Mucosa of stomach (tissue), 1 donor: ENCODE data around the gene UNG.

Experiments
- H3K27me3 ChIP-seq: one replicate; pipeline ENCODE4 v1.7.0; 2013; ENCODE audit warnings: mild to moderate bottlenecking, low read length; ENCODE audit not compliant: control insufficient read depth, insufficient read depth
- H3K36me3 ChIP-seq: one replicate; pipeline ENCODE4 v1.7.0; 2013; ENCODE audit warnings: low read length; ENCODE audit not compliant: control insufficient read depth, insufficient read depth
- H3K4me1 ChIP-seq: one replicate; pipeline ENCODE4 v1.7.0; 2013; ENCODE audit warnings: mild to moderate bottlenecking, low read length; ENCODE audit not compliant: control insufficient read depth, insufficient read depth
- H3K4me3 ChIP-seq: one replicate; pipeline ENCODE4 v1.7.0; 2013; ENCODE audit warnings: low read length
- H3K9ac ChIP-seq: one replicate; pipeline ENCODE4 v1.7.0; 2013; ENCODE audit warnings: mild to moderate bottlenecking, low read length, moderate library complexity
- H3K9me3 ChIP-seq: one replicate; pipeline ENCODE4 v1.7.0; 2013; ENCODE audit warnings: mild to moderate bottlenecking, low read length, moderate library complexity; ENCODE audit not compliant: control insufficient read depth
- donor health status: Pancreatic carcinoma.

UNG gene

GRCh38 chr12:109093022-109093918 lies 4.1 kb upstream of the UNG start, which contains the start of gene ALKBH2:
TSS of gene ALKBH2 (minus strand) at chr12:109093472. CDS start at chr12:109092786, 686 bp downstream.
- peaks cover 21% of the 10 kb centered on the region for H3K4me1 ChIP-seq
- H3K9me3 ChIP-seq = no peaks in the 10 kb centered on the region
- H3K9ac ChIP-seq = peak within 1 kb of the TSS; percentile 51

GRCh38 chr12:109097140-109097434 lies 310 bp upstream of the UNG start:
- Histone ChIP-seq H3K9me3 (no peaks in the 10 kb centered on the region), H3K4me3 (no peak overlapping the region), H3K4me1 (peaks cover 22% of the 10 kb centered on the region), H3K27me3 (no peaks in the 10 kb centered on the region), H3K9ac (no peak overlapping the region), H3K36me3 (no peaks in the 10 kb centered on the region)

More at GRCh38 chr12:109093022-109093918, 4.1 kb upstream of the UNG start, which contains the start of gene ALKBH2:
- Histone ChIP-seq H3K36me3 (no peaks in the 10 kb centered on the region), H3K4me3 (peak within 1 kb of the TSS; percentile 56), H3K27me3 (no peaks in the 10 kb centered on the region)

DNA sequence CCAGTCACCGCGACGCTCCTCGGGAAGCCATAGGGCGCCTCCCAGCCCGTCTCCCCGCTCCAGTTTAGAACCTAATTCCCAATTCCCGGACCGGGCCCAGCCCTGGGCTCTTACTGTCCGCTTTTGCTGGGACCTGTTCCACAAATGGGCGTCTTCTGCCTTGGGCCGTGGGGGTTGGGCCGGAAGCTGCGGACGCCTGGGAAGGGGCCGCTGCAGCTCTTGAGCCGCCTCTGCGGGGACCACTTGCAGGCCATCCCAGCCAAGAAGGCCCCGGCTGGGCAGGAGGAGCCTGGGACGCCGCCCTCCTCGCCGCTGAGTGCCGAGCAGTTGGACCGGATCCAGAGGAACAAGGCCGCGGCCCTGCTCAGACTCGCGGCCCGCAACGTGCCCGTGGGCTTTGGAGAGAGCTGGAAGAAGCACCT lies 797 bp downstream of the UNG start:
- Histone ChIP-seq H3K36me3 (no peaks in the 10 kb centered on the region), H3K9me3 (no peaks in the 10 kb centered on the region), H3K9ac (peak overlapping the region; percentile 67), H3K4me1 (peaks cover 12% of the 10 kb centered on the region), H3K27me3 (no peaks in the 10 kb centered on the region), H3K4me3 (peak overlapping the region; percentile 90)

GRCh38 chr12:109098651-109099050 lies 1.3 kb downstream of the UNG start:
- H3K27me3 ChIP-seq = no peaks in the 10 kb centered on the region

GRCh38 chr12:109099431-109100020 lies 2.1 kb downstream of the UNG start:
- Histone ChIP-seq H3K27me3 (no peaks in the 10 kb centered on the region), H3K9me3 (no peaks in the 10 kb centered on the region), H3K9ac (peak overlapping the region; percentile 37), H3K36me3 (no peaks in the 10 kb centered on the region), H3K4me1 (peaks cover 12% of the 10 kb centered on the region), H3K4me3 (no peak overlapping the region)

More at GRCh38 chr12:109098651-109099050, 1.3 kb downstream of the UNG start:
- Histone ChIP-seq H3K4me1 (peaks cover 12% of the 10 kb centered on the region), H3K9ac (peak overlapping the region; percentile 67), H3K9me3 (no peaks in the 10 kb centered on the region), H3K4me3 (peak overlapping the region; percentile 90), H3K36me3 (no peaks in the 10 kb centered on the region)

GRCh38 chr12:109100741-109101140 lies 3.3 kb downstream of the UNG start:
- Histone ChIP-seq H3K4me1 (peaks cover 12% of the 10 kb centered on the region), H3K4me3 (no peak overlapping the region), H3K36me3 (no peaks in the 10 kb centered on the region), H3K9ac (no peak overlapping the region), H3K9me3 (no peaks in the 10 kb centered on the region), H3K27me3 (no peaks in the 10 kb centered on the region)

GRCh38 chr12:109102491-109102890 lies 5.1 kb downstream of the UNG start:
- no peaks in the 10 kb centered on the region for H3K27me3 ChIP-seq
- H3K4me1 ChIP-seq = peaks cover 8% of the 10 kb centered on the region
- H3K9ac ChIP-seq = no peak overlapping the region
- no peak overlapping the region for H3K4me3 ChIP-seq
- no peaks in the 10 kb centered on the region for H3K36me3 ChIP-seq
- H3K9me3 ChIP-seq = no peaks in the 10 kb centered on the region

DNA sequence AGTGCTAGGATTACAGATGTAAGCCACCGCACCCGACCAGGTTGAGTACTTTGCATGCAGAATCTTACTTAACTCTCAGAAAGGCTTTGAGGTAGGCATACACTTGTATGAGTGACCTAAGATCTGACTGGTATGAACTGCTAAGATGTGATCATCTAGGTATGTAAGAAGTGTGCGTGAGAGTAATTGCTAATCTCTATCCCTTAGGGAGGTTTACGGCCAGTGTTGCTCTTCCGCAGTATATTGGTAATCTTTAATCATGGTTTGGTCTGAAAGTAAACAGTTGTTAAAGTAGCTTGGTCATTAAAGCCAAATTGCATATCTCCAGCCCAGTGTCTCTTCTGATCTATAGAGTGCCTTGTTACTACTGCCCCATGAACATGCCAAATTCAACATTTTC lies 7.8 kb downstream of the UNG start:
- no peaks in the 10 kb centered on the region for H3K9me3 ChIP-seq
- no peaks in the 10 kb centered on the region for H3K4me1 ChIP-seq
- no peaks in the 10 kb centered on the region for H3K27me3 ChIP-seq
- no peak overlapping the region for H3K9ac ChIP-seq
- no peak overlapping the region for H3K4me3 ChIP-seq
- no peaks in the 10 kb centered on the region for H3K36me3 ChIP-seq

GRCh38 chr12:109109746-109110350 lies 12.5 kb downstream of the UNG start:
- no peaks in the 10 kb centered on the region for H3K27me3 ChIP-seq
- no peaks in the 10 kb centered on the region for H3K9me3 ChIP-seq
- H3K9ac ChIP-seq = no peak overlapping the region
- H3K36me3 ChIP-seq = no peaks in the 10 kb centered on the region
- no peak overlapping the region for H3K4me3 ChIP-seq
- peaks cover 23% of the 10 kb centered on the region for H3K4me1 ChIP-seq

- Histone ChIP-seq H3K9ac (peak overlapping the region; percentile 76), H3K27me3 (no peaks in the 10 kb centered on the region), H3K4me1 (peaks cover 35% of the 10 kb centered on the region), H3K4me3 (peak overlapping the region; percentile 58), H3K36me3 (no peaks in the 10 kb centered on the region), H3K9me3 (no peaks in the 10 kb centered on the region)
Observed at GRCh38 chr12:109110988-109111495, 13.6 kb downstream of the UNG start.

GRCh38 chr12:109112720-109113465 lies 15.5 kb downstream of the UNG start:
- H3K27me3 ChIP-seq = no peaks in the 10 kb centered on the region
- H3K9me3 ChIP-seq = no peaks in the 10 kb centered on the region
- peaks cover 50% of the 10 kb centered on the region for H3K4me1 ChIP-seq
- H3K9ac ChIP-seq = no peak overlapping the region
- no peaks in the 10 kb centered on the region for H3K36me3 ChIP-seq
- H3K4me3 ChIP-seq = no peak overlapping the region
